ENCODE results near the gene OR6M1. TPM values are rescaled to one million over a fixed set of nuclear protein-coding genes. Genes with fewer than 3 reads are reported as not detected.

Gene OR6M1
- not detected for total RNA-seq

- H3K9me3 Mint-ChIP-seq: no peaks in the 10 kb centered on the region
- no peaks in the 10 kb centered on the region for H3K4me1 Mint-ChIP-seq (ENCODE audit: low read depth)
- intact Hi-C loops (cut with micrococcal nuclease): no loop called here
- TF ChIP-seq CTCF (IDR thresholded peaks at IDR 0.05): no peak
- ATAC-seq: no peak
- peaks cover 8% of the 10 kb centered on the region for H3K27me3 Mint-ChIP-seq
- CTCF ChIA-PET: no interaction called here
- H3K36me3 Mint-ChIP-seq (ENCODE audit: low read depth): no peaks in the 10 kb centered on the region
- POLR2A ChIA-PET: no interaction called here
- no peak within 1 kb of the TSS for H3K4me3 Mint-ChIP-seq
- no peak within 1 kb of the TSS for H3K27ac Mint-ChIP-seq
- no peak for DNase-seq
Observed at GRCh38 chr11:123806249-123806648, at the start of gene OR6M1. Gene OR6M1 (minus strand): TSS chr11:123806349. CDS start chr11:123806349, 0 bp downstream.

GRCh38 chr11:123853038-123853437 lies 46.9 kb upstream of the OR6M1 start:
- ChIA-PET POLR2A (no interaction called here), CTCF (no interaction called here)
- DNase-seq (no peak), ATAC-seq (no peak)
- H3K27ac Mint-ChIP-seq: no peak overlapping the region
- no peaks in the 10 kb centered on the region for H3K36me3 Mint-ChIP-seq (ENCODE audit: low read depth)
- TF ChIP-seq CTCF (IDR thresholded peaks at IDR 0.05): no peak
- H3K4me3 Mint-ChIP-seq: no peak overlapping the region
- H3K4me1 Mint-ChIP-seq (ENCODE audit: low read depth): no peaks in the 10 kb centered on the region
- peaks cover 10% of the 10 kb centered on the region for H3K27me3 Mint-ChIP-seq
- intact Hi-C loops (cut with micrococcal nuclease): no loop called here
- H3K9me3 Mint-ChIP-seq: peaks cover 6% of the 10 kb centered on the region

GRCh38 chr11:123852321-123852720 lies 46.2 kb upstream of the OR6M1 start:
- H3K9me3 Mint-ChIP-seq: peaks cover 6% of the 10 kb centered on the region
- no peak overlapping the region for H3K27ac Mint-ChIP-seq
- TF ChIP-seq CTCF (IDR thresholded peaks at IDR 0.05): no peak
- H3K27me3 Mint-ChIP-seq: peaks cover 10% of the 10 kb centered on the region
- H3K4me1 Mint-ChIP-seq (ENCODE audit: low read depth): no peaks in the 10 kb centered on the region
- intact Hi-C loops (cut with micrococcal nuclease): no loop called here
- H3K4me3 Mint-ChIP-seq: no peak overlapping the region
- DNase-seq (no peak), ATAC-seq (no peak)
- H3K36me3 Mint-ChIP-seq (ENCODE audit: low read depth): no peaks in the 10 kb centered on the region
- POLR2A ChIA-PET: no interaction called here
- CTCF ChIA-PET: no interaction called here

- POLR2A ChIA-PET: no interaction called here
- DNase-seq (no peak), ATAC-seq (no peak)
- Mint-ChIP-seq H3K36me3 (ENCODE audit: low read depth) (no peaks in the 10 kb centered on the region), H3K27ac (no peak overlapping the region), H3K4me1 (ENCODE audit: low read depth) (no peaks in the 10 kb centered on the region), H3K27me3 (peaks cover 10% of the 10 kb centered on the region), H3K9me3 (peaks cover 2% of the 10 kb centered on the region), H3K4me3 (no peak overlapping the region)
- TF ChIP-seq CTCF (IDR thresholded peaks at IDR 0.05): no peak
- CTCF ChIA-PET: no interaction called here
- intact Hi-C loops (cut with micrococcal nuclease): no loop called here
Observed at GRCh38 chr11:123851110-123851509, 45.0 kb upstream of the OR6M1 start.

- Mint-ChIP-seq H3K36me3 (ENCODE audit: low read depth) (no peaks in the 10 kb centered on the region), H3K9me3 (no peaks in the 10 kb centered on the region), H3K27me3 (peaks cover 15% of the 10 kb centered on the region), H3K4me1 (ENCODE audit: low read depth) (no peaks in the 10 kb centered on the region), H3K4me3 (no peak overlapping the region), H3K27ac (no peak overlapping the region)
- TF ChIP-seq CTCF (IDR thresholded peaks at IDR 0.05): no peak
- POLR2A ChIA-PET: no interaction called here
- DNase-seq (peak; percentile 16), ATAC-seq (peak; percentile 75)
- intact Hi-C loops (cut with micrococcal nuclease): no loop called here
- CTCF ChIA-PET: no interaction called here
Observed at GRCh38 chr11:123841174-123841573, 35.0 kb upstream of the OR6M1 start.

Measured in activated CD8-positive, alpha-beta T cell treated with anti-CD3 and anti-CD28 coated beads for 36 hours (primary cell).